Ishikawa (cell line): ENCODE results near the gene KCNG3.

Source experiments
- CEBPB ChIP-seq: IDR thresholded peaks from 2 replicates; pipeline ENCODE4 v1.6.1; 2012
- CREB1 ChIP-seq: IDR thresholded peaks from 2 replicates; pipeline ENCODE4 v1.6.1; 2012; ENCODE audit warnings: low read depth
- EGR1 ChIP-seq: IDR thresholded peaks from 2 replicates; pipeline ENCODE4 v1.6.1; 2012
- EP300 ChIP-seq: IDR thresholded peaks from 2 replicates; pipeline ENCODE4 v1.6.1; 2012; ENCODE audit warnings: borderline replicate concordance
- FOXM1 ChIP-seq: IDR thresholded peaks from 2 replicates; pipeline ENCODE4 v1.6.1; 2012; ENCODE audit warnings: low read depth, borderline replicate concordance
- MAX ChIP-seq: IDR thresholded peaks from 2 replicates; pipeline ENCODE4 v1.6.1; 2012
- NFIC ChIP-seq: IDR thresholded peaks from 2 replicates; pipeline ENCODE4 v1.6.1; 2012
- RAD21 ChIP-seq: IDR thresholded peaks from 2 replicates; pipeline ENCODE4 v1.6.1; 2012; ENCODE audit warnings: low read depth
- REST ChIP-seq: IDR thresholded peaks from 2 replicates; pipeline ENCODE4 v1.6.1; 2012; ENCODE audit warnings: low read depth, mild to moderate bottlenecking
- TAF1 ChIP-seq: IDR thresholded peaks from 2 replicates; pipeline ENCODE4 v1.6.1; 2012; ENCODE audit warnings: low read depth, mild to moderate bottlenecking
- TCF12 ChIP-seq: IDR thresholded peaks from 2 replicates; pipeline ENCODE4 v1.6.1; 2012; ENCODE audit warnings: low read depth
- TEAD4 ChIP-seq: IDR thresholded peaks from 2 replicates; pipeline ENCODE4 v1.6.1; 2012
- USF1 ChIP-seq: IDR thresholded peaks from 2 replicates; pipeline ENCODE4 v1.6.1; 2012
- YY1 ChIP-seq: IDR thresholded peaks from 2 replicates; pipeline ENCODE4 v1.6.1; 2012; ENCODE audit warnings: low read depth
- ZBTB7A ChIP-seq: IDR thresholded peaks from 2 replicates; pipeline ENCODE4 v1.6.1; 2012; ENCODE audit warnings: low read depth

Gene KCNG3

GRCh38 chr2:42456126-42456839, 37.5 kb downstream of the KCNG3 start:
- TF ChIP-seq FOXM1 (no peak), EP300 (no peak), ZBTB7A (no peak), MAX (no peak), TCF12 (no peak), TEAD4 (no peak), USF1 (no peak), CEBPB (no peak)

GRCh38 chr2:42452545-42452944, 41.2 kb downstream of the KCNG3 start:
- no peak for TF ChIP-seq RAD21
- no peak for TF ChIP-seq USF1
- no peak for TF ChIP-seq MAX
- TF ChIP-seq CEBPB = no peak
- no peak for TF ChIP-seq YY1
- TF ChIP-seq REST = no peak
- no peak for TF ChIP-seq NFIC
- TF ChIP-seq ZBTB7A = no peak
- TF ChIP-seq FOXM1 = no peak
- TF ChIP-seq TCF12 = no peak
- no peak for TF ChIP-seq TAF1
- no peak for TF ChIP-seq CREB1
- no peak for TF ChIP-seq EGR1
- TF ChIP-seq EP300 = no peak
- TF ChIP-seq TEAD4 = no peak

DNA sequence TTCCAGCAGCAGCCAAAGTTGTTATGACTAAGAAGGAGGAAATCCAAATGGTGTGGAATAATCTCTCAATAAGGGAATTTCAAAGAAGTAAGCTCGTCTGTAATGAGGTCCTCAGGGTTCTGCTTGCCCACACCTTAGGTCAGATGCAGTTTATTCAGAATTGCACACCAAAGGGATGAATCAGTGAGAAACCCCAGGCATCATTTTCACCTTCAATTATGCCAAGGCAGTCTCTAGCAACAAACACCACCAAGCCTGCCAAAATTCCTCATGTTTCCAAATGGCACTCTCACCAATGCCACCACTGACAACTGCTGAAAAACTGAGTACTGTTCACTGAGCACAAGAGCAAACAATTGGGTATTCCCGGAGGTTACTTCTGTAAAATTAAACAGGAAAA, 43.6 kb downstream of the KCNG3 start:
- TF ChIP-seq TEAD4 (no peak), USF1 (no peak), TCF12 (no peak), RAD21 (no peak), ZBTB7A (no peak)

- TF ChIP-seq MAX = no peak
- TF ChIP-seq ZBTB7A = no peak
- no peak for TF ChIP-seq CREB1
- TF ChIP-seq TEAD4 = no peak
- no peak for TF ChIP-seq FOXM1
- TF ChIP-seq TAF1 = no peak
- no peak for TF ChIP-seq CEBPB
- TF ChIP-seq TCF12 = no peak
- TF ChIP-seq USF1 = no peak
- no peak for TF ChIP-seq EP300
- TF ChIP-seq NFIC = no peak
- TF ChIP-seq REST = no peak
- TF ChIP-seq RAD21 = no peak
These were observed 44.4 kb downstream of the KCNG3 start for GRCh38 chr2:42449163-42450087.
